Measurements from ENCODE around the gene SETD2. TPM values are rescaled to one million over a fixed set of nuclear protein-coding genes. Genes with fewer than 3 reads are reported as not detected.

SETD2 gene
- total RNA-seq, 2 experiments from 2014 or later, result 87.3 to 87.4 TPM

DNA sequence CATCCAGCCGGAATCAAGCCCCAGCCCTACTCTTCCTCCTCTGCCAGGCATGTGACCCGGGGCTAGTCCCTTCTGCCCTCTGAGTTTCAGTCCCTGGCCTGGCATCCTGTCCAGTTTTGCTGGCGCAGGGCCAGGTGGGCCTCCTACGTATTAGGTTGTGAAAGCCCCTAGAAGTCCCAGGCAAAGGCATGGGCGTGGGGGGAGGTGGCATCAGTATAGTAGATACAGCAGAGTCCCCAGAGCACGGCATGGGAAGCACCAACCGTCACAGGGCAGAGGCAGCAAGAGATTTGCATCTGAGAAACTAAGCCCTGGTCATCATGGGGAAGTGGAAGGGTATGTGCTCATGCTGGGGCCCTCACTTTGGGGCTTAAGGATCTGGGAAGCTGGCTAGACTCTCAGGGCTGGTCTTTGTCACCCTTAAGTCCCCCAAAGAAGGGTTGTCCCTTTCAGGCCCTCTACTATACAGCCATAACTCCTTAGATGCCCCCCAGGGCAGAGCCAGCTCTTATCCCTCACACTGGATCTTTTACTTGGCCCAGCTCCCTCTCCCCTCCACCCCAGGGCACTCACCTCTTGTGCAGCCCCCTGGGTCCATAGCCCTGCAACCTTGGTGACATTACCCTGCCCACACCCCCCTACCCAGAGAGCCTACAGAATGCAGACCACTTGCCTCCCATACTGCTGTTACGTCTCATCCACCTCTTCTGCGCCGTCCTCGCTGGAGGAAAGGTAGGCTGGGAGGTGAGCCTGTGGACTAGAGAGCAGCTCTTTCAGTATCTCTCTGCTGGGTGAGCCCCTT lies 173.1 kb downstream of the SETD2 start:
- Histone ChIP-seq H3K36me3 (ENCODE audit: insufficient read depth, low read length) (peaks cover 70% of the 10 kb centered on the region), H3K4me1 (ENCODE audit: insufficient read depth, low read length) (peaks cover 60% of the 10 kb centered on the region), H3K9me3 (ENCODE audit: control insufficient read depth in 1 of 2, insufficient read depth in 1 of 2, low read length in 2 of 2) (no peaks in the 10 kb centered on the region), H3K27me3 (ENCODE audit: control insufficient read depth in 1 of 2, insufficient read depth in 2 of 2, low read length in 2 of 2) (no peaks in the 10 kb centered on the region), H3K27ac (ENCODE audit: low read depth in 1 of 2, low read length in 2 of 2) (no peak overlapping the region), H3K4me3 (ENCODE audit: low read length) (no peak overlapping the region)
- Mint-ChIP-seq H3K27me3 (no peaks in the 10 kb centered on the region), H3K36me3 (ENCODE audit: low read depth) (peaks cover 50% of the 10 kb centered on the region), H3K27ac (peak overlapping the region; percentile 9), H3K4me3 (peak overlapping the region; percentile 40), H3K9me3 (no peaks in the 10 kb centered on the region), H3K4me1 (ENCODE audit: low read depth) (peaks cover 49% of the 10 kb centered on the region)
- ChIA-PET CTCF (no interaction called here), POLR2A (interaction anchor here (3.3 kb wide), 1 partner anchor 11 kb away, joined by 16 read pairs; the partner anchor contains the start of gene NBEAL2)
- peak in 2 of 14 experiments; percentile 60 to 67 for DNase-seq
- no peak for ATAC-seq (ENCODE audit: poor library complexity)
- TF ChIP-seq, protein P1, sequence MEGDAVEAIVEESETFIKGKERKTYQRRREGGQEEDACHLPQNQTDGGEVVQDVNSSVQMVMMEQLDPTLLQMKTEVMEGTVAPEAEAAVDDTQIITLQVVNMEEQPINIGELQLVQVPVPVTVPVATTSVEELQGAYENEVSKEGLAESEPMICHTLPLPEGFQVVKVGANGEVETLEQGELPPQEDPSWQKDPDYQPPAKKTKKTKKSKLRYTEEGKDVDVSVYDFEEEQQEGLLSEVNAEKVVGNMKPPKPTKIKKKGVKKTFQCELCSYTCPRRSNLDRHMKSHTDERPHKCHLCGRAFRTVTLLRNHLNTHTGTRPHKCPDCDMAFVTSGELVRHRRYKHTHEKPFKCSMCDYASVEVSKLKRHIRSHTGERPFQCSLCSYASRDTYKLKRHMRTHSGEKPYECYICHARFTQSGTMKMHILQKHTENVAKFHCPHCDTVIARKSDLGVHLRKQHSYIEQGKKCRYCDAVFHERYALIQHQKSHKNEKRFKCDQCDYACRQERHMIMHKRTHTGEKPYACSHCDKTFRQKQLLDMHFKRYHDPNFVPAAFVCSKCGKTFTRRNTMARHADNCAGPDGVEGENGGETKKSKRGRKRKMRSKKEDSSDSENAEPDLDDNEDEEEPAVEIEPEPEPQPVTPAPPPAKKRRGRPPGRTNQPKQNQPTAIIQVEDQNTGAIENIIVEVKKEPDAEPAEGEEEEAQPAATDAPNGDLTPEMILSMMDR (IDR thresholded peaks at IDR 0.05), result no peak
- intact Hi-C loops (cut with DNase I, micrococcal nuclease), result no loop called here

DNA sequence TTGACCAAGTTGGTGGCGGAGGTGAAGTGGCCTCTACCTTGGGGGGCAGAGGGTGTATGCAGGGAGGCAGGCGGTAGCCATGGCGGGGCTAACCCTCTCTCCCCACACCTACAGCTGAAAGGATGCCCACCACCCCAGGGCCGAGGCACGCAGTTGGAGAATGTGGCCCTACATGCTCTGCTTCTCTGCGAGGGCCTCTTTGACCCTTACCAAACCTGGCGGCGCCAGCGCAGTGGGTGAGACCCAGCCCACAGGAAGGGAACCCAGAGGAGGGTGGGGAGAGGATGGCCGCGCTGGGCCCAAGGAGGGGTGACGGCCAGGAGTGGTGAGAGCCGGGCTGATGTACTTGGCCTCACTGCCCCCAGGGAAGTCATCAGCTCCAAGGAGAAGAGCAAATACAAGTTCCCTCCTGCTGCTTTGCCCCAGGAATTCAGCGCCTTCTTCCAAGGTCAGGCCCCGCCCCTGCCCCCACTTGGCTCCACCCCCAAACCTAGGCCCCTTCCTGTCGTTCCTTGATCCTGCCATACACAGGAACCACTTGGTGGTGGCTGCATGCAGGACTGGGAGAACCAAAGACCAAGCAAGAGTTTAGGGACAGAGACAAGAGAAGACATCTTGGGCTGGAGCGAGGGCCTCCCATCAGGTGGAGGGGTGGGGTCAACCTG lies 174.6 kb downstream of the SETD2 start:
- H3K36me3 ChIP-seq (ENCODE audit: insufficient read depth, low read length), result peaks cover 63% of the 10 kb centered on the region
- Mint-ChIP-seq H3K4me3 (peak overlapping the region; percentile 35), H3K36me3 (ENCODE audit: low read depth) (peaks cover 36% of the 10 kb centered on the region), H3K27me3 (no peaks in the 10 kb centered on the region), H3K9me3 (no peaks in the 10 kb centered on the region), H3K4me1 (ENCODE audit: low read depth) (peaks cover 64% of the 10 kb centered on the region), H3K27ac (peak overlapping the region; percentile 93)
- H3K4me1 ChIP-seq (ENCODE audit: insufficient read depth, low read length), result peaks cover 73% of the 10 kb centered on the region
- no peak overlapping the region for H3K4me3 ChIP-seq (ENCODE audit: low read length)
- DNase-seq (peak in 1 of 14 experiments; percentile 30), ATAC-seq (ENCODE audit: poor library complexity) (no peak)
- no peaks in the 10 kb centered on the region for H3K9me3 ChIP-seq (ENCODE audit: control insufficient read depth in 1 of 2, insufficient read depth in 1 of 2, low read length in 2 of 2)
- intact Hi-C loops (cut with DNase I, micrococcal nuclease), result loop anchor here (2.0 to 10.0 kb wide), 3 partner anchors 20 to 393 kb away; partner anchors contain the start of gene PTPN23 (in 1 of the 2)
- POLR2A ChIA-PET, result interaction anchor here (0.7 to 2.6 kb wide), 2 partner anchors 9 to 11 kb away, joined by 3 to 22 read pairs; partner anchors contain the start of gene NBEAL2
- TF ChIP-seq, protein P1 (IDR thresholded peaks at IDR 0.05), result no peak
- H3K27ac ChIP-seq (ENCODE audit: low read depth in 1 of 2, low read length in 2 of 2), result no peak overlapping the region
- no peaks in the 10 kb centered on the region for H3K27me3 ChIP-seq (ENCODE audit: control insufficient read depth in 1 of 2, insufficient read depth in 2 of 2, low read length in 2 of 2)
- CTCF ChIA-PET, result no interaction called here

DNA sequence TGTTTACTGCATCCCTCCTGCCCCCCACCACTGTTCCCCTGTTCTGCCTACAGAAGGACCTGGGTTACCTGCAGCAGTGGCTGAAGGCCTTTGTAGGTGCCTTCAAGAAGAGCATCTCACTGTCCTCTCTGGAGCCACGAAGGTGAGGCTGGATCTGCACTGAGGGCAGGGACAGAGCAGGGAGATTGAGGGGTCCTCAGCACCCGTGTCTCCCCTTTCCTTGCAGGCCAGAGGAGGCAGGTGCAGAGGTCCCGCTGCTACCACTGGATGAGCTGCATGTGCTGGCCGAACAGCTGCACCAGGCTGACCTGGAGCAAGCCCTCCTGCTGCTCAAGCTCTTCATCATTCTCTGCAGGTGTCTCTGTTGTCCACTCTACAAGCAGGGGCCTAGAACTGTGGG lies 175.3 kb downstream of the SETD2 start:
- H3K27ac ChIP-seq (ENCODE audit: low read depth in 1 of 2, low read length in 2 of 2), result no peak overlapping the region
- H3K4me1 Mint-ChIP-seq (ENCODE audit: low read depth), result peaks cover 67% of the 10 kb centered on the region
- no peaks in the 10 kb centered on the region for H3K27me3 Mint-ChIP-seq
- intact Hi-C loops (cut with DNase I, micrococcal nuclease), result loop anchor here (2.0 to 10.0 kb wide), 3 partner anchors 20 to 394 kb away; partner anchors contain the start of gene PTPN23 (in 1 of the 2)
- DNase-seq (no peak), ATAC-seq (ENCODE audit: poor library complexity) (no peak)
- TF ChIP-seq, protein P1 (IDR thresholded peaks at IDR 0.05), result no peak
- H3K9me3 ChIP-seq (ENCODE audit: control insufficient read depth in 1 of 2, insufficient read depth in 1 of 2, low read length in 2 of 2), result no peaks in the 10 kb centered on the region
- H3K4me3 Mint-ChIP-seq, result peak overlapping the region; percentile 68
- peaks cover 58% of the 10 kb centered on the region for H3K36me3 ChIP-seq (ENCODE audit: insufficient read depth, low read length)
- H3K36me3 Mint-ChIP-seq (ENCODE audit: low read depth), result peaks cover 29% of the 10 kb centered on the region
- H3K9me3 Mint-ChIP-seq, result no peaks in the 10 kb centered on the region
- POLR2A ChIA-PET, result interaction anchor here (2.2 to 2.6 kb wide), 2 partner anchors 10 to 12 kb away, joined by 17 to 22 read pairs; partner anchors contain the start of genes CCDC12 and NBEAL2
- H3K27ac Mint-ChIP-seq, result peak overlapping the region; percentile 93
- H3K4me3 ChIP-seq (ENCODE audit: low read length), result no peak overlapping the region
- H3K27me3 ChIP-seq (ENCODE audit: control insufficient read depth in 1 of 2, insufficient read depth in 2 of 2, low read length in 2 of 2), result no peaks in the 10 kb centered on the region
- peaks cover 79% of the 10 kb centered on the region for H3K4me1 ChIP-seq (ENCODE audit: insufficient read depth, low read length)
- CTCF ChIA-PET, result no interaction called here

Data from CD4-positive, alpha-beta T cell (primary cell).